ENCODE measurements around the gene FAIM. TPM values are rescaled to one million over a fixed set of nuclear protein-coding genes. Genes with fewer than 3 reads are reported as not detected.

Gene FAIM
- total RNA-seq, 1 donor from 2014 or later, result 13.3 TPM

GRCh38 chr3:138646008-138646407 is 37.4 kb downstream of the FAIM start:
- intact Hi-C loops (cut with DNase I), result loop anchor here (5.0 kb wide), 1 partner anchor 454 kb away; no protein-coding TSS in a partner anchor
- H3K9me3 ChIP-seq, result peaks cover 9% of the 10 kb centered on the region
- H3K4me3 ChIP-seq, result no peak overlapping the region
- DNase-seq (ENCODE audit: extremely low spot score in 2 of 2), result no peak
- H3K27me3 ChIP-seq, result no peaks in the 10 kb centered on the region
- TF ChIP-seq POLR2AphosphoS5 (IDR thresholded peaks at IDR 0.05; ENCODE audit: insufficient read depth in 1 of 2, low read depth in 1 of 2) (no peak), POLR2A (IDR thresholded peaks at IDR 0.05) (no peak), CTCF (IDR thresholded peaks at IDR 0.05) (no peak)
- H3K4me1 ChIP-seq, result no peaks in the 10 kb centered on the region
- H3K27ac ChIP-seq, result no peak overlapping the region
- peaks cover 0 to 20% of the 10 kb centered on the region in 2 donors for H3K36me3 ChIP-seq

DNA sequence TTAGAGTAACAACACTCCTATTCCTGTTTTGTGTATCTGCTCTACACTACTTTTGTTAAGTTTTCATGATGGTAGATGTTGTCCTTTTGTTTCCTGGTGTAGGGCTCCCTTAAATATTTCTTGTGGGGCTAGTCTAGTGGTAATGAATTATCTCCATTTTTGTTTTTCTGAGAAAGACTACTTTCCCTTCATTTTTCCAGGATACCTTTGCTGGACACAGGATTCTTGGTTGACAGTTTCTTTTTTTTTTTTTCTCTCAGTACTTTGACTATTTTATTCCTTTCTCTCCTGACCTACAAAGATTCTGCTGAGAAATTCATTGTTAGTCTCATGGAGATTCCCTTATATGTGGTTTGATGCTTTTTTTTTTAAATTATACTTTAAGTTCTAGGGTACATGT is 37.9 kb downstream of the FAIM start:
- Histone ChIP-seq H3K27me3 (no peaks in the 10 kb centered on the region), H3K9me3 (peaks cover 9% of the 10 kb centered on the region), H3K4me3 (no peak overlapping the region), H3K4me1 (no peaks in the 10 kb centered on the region), H3K27ac (no peak overlapping the region), H3K36me3 (peaks cover 0 to 22% of the 10 kb centered on the region in 2 donors)
- TF ChIP-seq CTCF (IDR thresholded peaks at IDR 0.05) (no peak), POLR2A (IDR thresholded peaks at IDR 0.05) (no peak), POLR2AphosphoS5 (IDR thresholded peaks at IDR 0.05; ENCODE audit: insufficient read depth in 1 of 2, low read depth in 1 of 2) (no peak)
- intact Hi-C loops (cut with DNase I), result loop anchor here (5.0 kb wide), 1 partner anchor 454 kb away; no protein-coding TSS in a partner anchor
- no peak for DNase-seq (ENCODE audit: extremely low spot score in 2 of 2)

DNA sequence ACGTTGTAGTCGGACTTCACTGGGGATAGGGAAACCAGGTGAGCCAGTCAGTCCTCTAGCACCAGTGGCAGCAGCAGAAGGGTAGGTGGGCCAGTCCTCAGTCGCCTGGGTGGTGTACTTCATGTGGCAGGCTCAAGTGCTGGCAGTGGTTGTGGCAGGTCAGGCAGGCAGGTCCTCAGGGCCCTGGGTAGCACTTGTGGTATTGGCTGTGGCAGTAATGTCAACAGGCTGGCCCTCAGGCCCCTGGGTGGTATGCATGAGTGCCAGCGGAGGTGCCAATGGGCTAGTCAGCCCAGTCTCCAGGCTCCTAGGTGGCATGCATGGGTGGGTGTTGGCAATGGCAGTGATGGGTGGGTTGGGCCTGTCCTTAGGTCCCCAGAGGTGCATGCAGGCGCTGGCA is 40.6 kb downstream of the FAIM start:
- no peak overlapping the region for H3K27ac ChIP-seq
- no peaks in the 10 kb centered on the region for H3K27me3 ChIP-seq
- no peak for DNase-seq (ENCODE audit: extremely low spot score in 2 of 2)
- no peak overlapping the region for H3K4me3 ChIP-seq
- no peaks in the 10 kb centered on the region for H3K4me1 ChIP-seq
- H3K36me3 ChIP-seq, result peaks cover 0 to 24% of the 10 kb centered on the region in 2 donors
- intact Hi-C loops (cut with DNase I), result loop anchor here (5.0 kb wide), 1 partner anchor 457 kb away; no protein-coding TSS in a partner anchor
- TF ChIP-seq POLR2A (IDR thresholded peaks at IDR 0.05), result no peak
- no peak for TF ChIP-seq CTCF (IDR thresholded peaks at IDR 0.05)
- TF ChIP-seq POLR2AphosphoS5 (IDR thresholded peaks at IDR 0.05; ENCODE audit: insufficient read depth in 1 of 2, low read depth in 1 of 2), result no peak
- H3K9me3 ChIP-seq, result peaks cover 9% of the 10 kb centered on the region

GRCh38 chr3:138653567-138653966 is 45.0 kb downstream of the FAIM start:
- Histone ChIP-seq H3K27ac (no peak overlapping the region), H3K4me3 (no peak overlapping the region), H3K4me1 (no peaks in the 10 kb centered on the region), H3K9me3 (no peaks in the 10 kb centered on the region), H3K36me3 (peaks cover 0 to 50% of the 10 kb centered on the region in 2 donors), H3K27me3 (no peaks in the 10 kb centered on the region)
- no peak for TF ChIP-seq CTCF (IDR thresholded peaks at IDR 0.05)
- TF ChIP-seq POLR2AphosphoS5 (IDR thresholded peaks at IDR 0.05; ENCODE audit: insufficient read depth in 1 of 2, low read depth in 1 of 2), result no peak
- TF ChIP-seq POLR2A (IDR thresholded peaks at IDR 0.05), result no peak
- no peak for DNase-seq (ENCODE audit: extremely low spot score in 2 of 2)
- intact Hi-C loops (cut with DNase I), result no loop called here

GRCh38 chr3:138657508-138657907 is 48.9 kb downstream of the FAIM start:
- no peak overlapping the region for H3K4me3 ChIP-seq
- no peak for DNase-seq (ENCODE audit: extremely low spot score in 2 of 2)
- intact Hi-C loops (cut with DNase I), result no loop called here
- H3K27ac ChIP-seq, result no peak overlapping the region
- H3K36me3 ChIP-seq, result peaks cover 0 to 26% of the 10 kb centered on the region in 2 donors
- H3K4me1 ChIP-seq, result no peaks in the 10 kb centered on the region
- TF ChIP-seq POLR2A (IDR thresholded peaks at IDR 0.05), result no peak
- no peak for TF ChIP-seq CTCF (IDR thresholded peaks at IDR 0.05)
- no peak for TF ChIP-seq POLR2AphosphoS5 (IDR thresholded peaks at IDR 0.05; ENCODE audit: insufficient read depth in 1 of 2, low read depth in 1 of 2)
- H3K9me3 ChIP-seq, result no peaks in the 10 kb centered on the region
- H3K27me3 ChIP-seq, result no peaks in the 10 kb centered on the region
